ENCODE measurements around the gene ABCD2. TPM values are rescaled to one million over a fixed set of nuclear protein-coding genes. Genes with fewer than 3 reads are reported as not detected.

ABCD2 gene
- total and polyA plus RNA-seq, 9 donors = 0.05 to 0.57 (median 0.13) TPM

DNA sequence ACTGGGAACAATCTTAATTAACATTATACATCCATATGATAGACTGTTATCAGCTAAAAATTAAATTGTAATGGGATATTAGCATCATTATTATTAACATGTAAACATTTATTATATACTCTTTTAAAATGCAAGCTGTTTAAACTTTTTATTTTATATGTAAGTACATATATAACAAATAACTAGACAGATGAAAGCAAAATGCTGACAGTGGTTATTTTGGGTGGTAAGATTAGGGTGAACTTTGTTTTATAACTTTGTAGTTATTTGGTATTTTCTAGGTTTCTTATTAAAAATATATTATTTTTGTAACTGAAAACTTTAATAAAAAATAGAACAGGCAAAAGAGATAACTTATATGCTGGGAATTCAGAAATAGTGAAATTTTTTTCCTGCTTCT is 114.0 kb downstream of the ABCD2 start:
- intact Hi-C loops (cut with DNase I) = no loop called here
- no peaks in the 10 kb centered on the region for H3K27me3 ChIP-seq
- TF ChIP-seq POLR2A (IDR thresholded peaks at IDR 0.05) (no peak), EP300 (IDR thresholded peaks at IDR 0.05) (no peak)
- TF ChIP-seq, protein P1, sequence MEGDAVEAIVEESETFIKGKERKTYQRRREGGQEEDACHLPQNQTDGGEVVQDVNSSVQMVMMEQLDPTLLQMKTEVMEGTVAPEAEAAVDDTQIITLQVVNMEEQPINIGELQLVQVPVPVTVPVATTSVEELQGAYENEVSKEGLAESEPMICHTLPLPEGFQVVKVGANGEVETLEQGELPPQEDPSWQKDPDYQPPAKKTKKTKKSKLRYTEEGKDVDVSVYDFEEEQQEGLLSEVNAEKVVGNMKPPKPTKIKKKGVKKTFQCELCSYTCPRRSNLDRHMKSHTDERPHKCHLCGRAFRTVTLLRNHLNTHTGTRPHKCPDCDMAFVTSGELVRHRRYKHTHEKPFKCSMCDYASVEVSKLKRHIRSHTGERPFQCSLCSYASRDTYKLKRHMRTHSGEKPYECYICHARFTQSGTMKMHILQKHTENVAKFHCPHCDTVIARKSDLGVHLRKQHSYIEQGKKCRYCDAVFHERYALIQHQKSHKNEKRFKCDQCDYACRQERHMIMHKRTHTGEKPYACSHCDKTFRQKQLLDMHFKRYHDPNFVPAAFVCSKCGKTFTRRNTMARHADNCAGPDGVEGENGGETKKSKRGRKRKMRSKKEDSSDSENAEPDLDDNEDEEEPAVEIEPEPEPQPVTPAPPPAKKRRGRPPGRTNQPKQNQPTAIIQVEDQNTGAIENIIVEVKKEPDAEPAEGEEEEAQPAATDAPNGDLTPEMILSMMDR (IDR thresholded peaks at IDR 0.05) = no peak

DNA sequence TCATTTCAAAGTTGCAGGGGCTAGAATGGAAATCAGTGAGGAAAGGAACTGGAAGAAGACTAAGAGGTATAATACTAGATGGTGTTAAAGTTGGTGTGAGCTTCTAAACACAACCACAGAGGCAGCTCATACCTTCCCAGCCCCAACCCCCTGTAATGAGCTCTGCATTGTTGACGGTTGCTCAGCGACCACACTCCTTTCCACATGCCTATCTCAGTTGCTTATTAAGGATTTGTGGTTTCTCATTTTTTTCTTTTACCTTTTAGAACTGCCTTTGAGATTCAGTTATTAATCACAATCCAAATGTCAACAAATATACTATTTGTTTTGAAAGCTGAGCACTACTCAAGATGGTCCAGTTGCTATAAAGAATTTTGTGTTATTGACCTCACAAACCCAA is 114.6 kb downstream of the ABCD2 start:
- DNase-seq = no peak
- H3K4me1 ChIP-seq (ENCODE audit: insufficient read depth) = no peaks in the 10 kb centered on the region
- H3K4me3 ChIP-seq = no peak overlapping the region
- WGBS, 3 donors = 29 to 54% (median 41%) methylated on average over 2 of the region's 2 CpGs
- intact Hi-C loops (cut with DNase I) = no loop called here
- no peaks in the 10 kb centered on the region for H3K27me3 ChIP-seq
- no peak for TF ChIP-seq EP300 (IDR thresholded peaks at IDR 0.05)
- no peak for TF ChIP-seq POLR2A (IDR thresholded peaks at IDR 0.05)
- TF ChIP-seq, protein P1 (IDR thresholded peaks at IDR 0.05) = no peak
- H3K9me3 ChIP-seq = no peaks in the 10 kb centered on the region
- H3K36me3 ChIP-seq = no peaks in the 10 kb centered on the region
- no peak overlapping the region for H3K27ac ChIP-seq

More for the DNA sequence above, 114.0 kb downstream of the ABCD2 start:
- no peak for DNase-seq
- Histone ChIP-seq H3K36me3 (no peaks in the 10 kb centered on the region), H3K4me3 (no peak overlapping the region), H3K9me3 (no peaks in the 10 kb centered on the region), H3K4me1 (ENCODE audit: insufficient read depth) (no peaks in the 10 kb centered on the region), H3K27ac (no peak overlapping the region)

DNA sequence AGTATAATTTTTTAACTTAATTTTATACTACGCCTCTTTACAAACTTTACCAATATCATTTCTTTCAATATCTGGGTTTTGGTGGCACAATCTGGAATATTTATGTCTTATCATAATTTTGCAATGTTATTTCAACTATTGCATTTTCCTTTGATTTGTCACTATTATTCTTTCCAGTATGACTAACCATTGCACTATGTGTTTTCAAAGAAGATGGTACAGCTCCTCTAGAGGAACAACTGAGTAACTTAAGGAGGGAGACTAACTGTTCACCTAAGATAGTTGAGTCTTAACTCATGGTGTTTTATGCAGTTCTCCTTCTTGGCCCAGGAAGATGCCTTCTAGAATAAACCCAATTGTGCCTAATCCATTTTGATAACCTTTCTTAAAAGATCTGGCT is 116.2 kb downstream of the ABCD2 start:
- Histone ChIP-seq H3K4me1 (ENCODE audit: insufficient read depth) (no peaks in the 10 kb centered on the region), H3K36me3 (no peaks in the 10 kb centered on the region), H3K4me3 (no peak overlapping the region), H3K27ac (no peak overlapping the region), H3K27me3 (no peaks in the 10 kb centered on the region), H3K9me3 (no peaks in the 10 kb centered on the region)
- DNase-seq = no peak
- TF ChIP-seq EP300 (IDR thresholded peaks at IDR 0.05) (no peak), POLR2A (IDR thresholded peaks at IDR 0.05) (no peak)
- TF ChIP-seq, protein P1 (IDR thresholded peaks at IDR 0.05) = no peak
- 93 to 100% (median 96%) methylated on average over 1 of the region's 1 CpG for WGBS, 3 donors
- intact Hi-C loops (cut with DNase I) = no loop called here

DNA sequence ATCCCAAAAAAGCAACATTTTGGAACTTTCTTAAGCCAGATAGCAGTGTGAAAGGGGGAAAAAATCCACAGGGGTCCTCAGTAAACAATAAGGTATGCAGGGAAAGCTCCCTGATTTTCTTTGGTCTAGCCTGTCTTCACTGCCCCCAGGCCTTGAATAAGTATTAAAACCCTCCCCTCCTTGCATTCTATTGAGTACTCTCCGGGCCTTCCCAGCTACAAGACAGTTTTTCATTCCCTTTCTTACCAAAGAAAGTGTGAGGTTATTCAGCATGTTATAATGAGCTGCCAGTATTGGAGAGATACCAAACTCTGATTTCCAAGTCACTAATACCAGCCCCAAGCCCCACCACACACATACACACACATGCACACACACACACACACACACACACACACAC is 116.9 kb downstream of the ABCD2 start:
- intact Hi-C loops (cut with DNase I) = no loop called here
- no peak for TF ChIP-seq EP300 (IDR thresholded peaks at IDR 0.05)
- TF ChIP-seq POLR2A (IDR thresholded peaks at IDR 0.05) = no peak
- TF ChIP-seq, protein P1 (IDR thresholded peaks at IDR 0.05) = no peak
- WGBS, 3 donors = 79 to 83% (median 80%) methylated on average over 1 of the region's 1 CpG
- Histone ChIP-seq H3K27ac (no peak overlapping the region), H3K36me3 (no peaks in the 10 kb centered on the region), H3K4me1 (ENCODE audit: insufficient read depth) (no peaks in the 10 kb centered on the region), H3K27me3 (no peaks in the 10 kb centered on the region), H3K4me3 (no peak overlapping the region), H3K9me3 (no peaks in the 10 kb centered on the region)
- no peak for DNase-seq

Small RNA genes within 50 kb of the gene (small RNA-seq; reads per million reads assigned to genes)
- gene AC121334.2 = not detected

Other genes starting within 250 kb of the ABCD2 start
- gene KIF21A, start 176.7 kb downstream of the ABCD2 start, total RNA-seq = 10 to 100 TPM in 4 of 7 donors, 1 to 10 TPM in 3; 5.4 to 43.3 (median 11.8) TPM
- 10 to 100 TPM in 1 of 2 donors, 1 to 10 TPM in 1; 3.6 to 11.8 TPM for gene KIF21A, start 176.7 kb downstream of the ABCD2 start, polyA plus RNA-seq

Measured in ovary (tissue), 9 donors.